Calu3 (cell line): ENCODE data around the gene RFX7. TPM values are rescaled to one million over a fixed set of nuclear protein-coding genes. Genes with fewer than 3 reads are reported as not detected.

Experiments used
- BruUV-seq: library from RNA; stranded (reverse); fragments of 400-500 nt; replicated peaks from 2 replicates; lab custom pipeline; 2021; lab: Mats Ljungman, UMichigan
- CTCF ChIA-PET: fragments of 300-600 bp; sonication (Branson Sonifier 250); formaldehyde crosslinking; loops from one replicate; lab custom pipeline; 2022; ENCODE audit warnings: antibody characterized with exemption; lab: Charles Lee
- DNase-seq: peaks from one replicate; pipeline ENCODE4 v3.0.0; 2022
- H3K27ac Mint-ChIP-seq: one replicate; pipeline ENCODE4 v1.8.0; 2022; ENCODE audit warnings: mixed read lengths; ENCODE audit not compliant: unreplicated experiment
- H3K27me3 Mint-ChIP-seq: one replicate; pipeline ENCODE4 v1.8.0; 2022; ENCODE audit warnings: mixed read lengths; ENCODE audit not compliant: unreplicated experiment
- H3K36me3 Mint-ChIP-seq: one replicate; pipeline ENCODE4 v1.8.0; 2022; ENCODE audit warnings: mild to moderate bottlenecking, moderate library complexity, mixed read lengths; ENCODE audit not compliant: insufficient read depth, unreplicated experiment
- H3K4me1 Mint-ChIP-seq: one replicate; pipeline ENCODE4 v1.8.0; 2022; ENCODE audit warnings: mild to moderate bottlenecking, low read depth, mixed read lengths; ENCODE audit not compliant: unreplicated experiment
- H3K4me3 Mint-ChIP-seq: one replicate; pipeline ENCODE4 v1.8.0; 2022; ENCODE audit warnings: mild to moderate bottlenecking, low read depth, moderate library complexity, mixed read lengths; ENCODE audit not compliant: unreplicated experiment
- H3K9me3 Mint-ChIP-seq: one replicate; pipeline ENCODE4 v1.8.0; 2022; ENCODE audit warnings: low read depth, mixed read lengths; ENCODE audit not compliant: unreplicated experiment
- CTCF ChIP-seq: fragments of 200-600 bp; IDR thresholded peaks from one replicate; pipeline ENCODE4 v1.8.0; 2022; ENCODE audit warnings: antibody characterized with exemption; ENCODE audit not compliant: unreplicated experiment
- intact Hi-C: fragments of 100-400 bp; cut with micrococcal nuclease; formaldehyde crosslinking; loops from one replicate; pipeline ENCODE4 v1.10.0; 2022; ENCODE audit not compliant: unreplicated experiment
- total RNA-seq: library from RNA; stranded (reverse); gene quantifications from 2 replicates; pipeline ENCODE4 v1.2.3, GENCODE V29; 2022

RFX7 gene
- total RNA-seq, 1 experiment from 2014 or later, result 31.4 TPM

DNA sequence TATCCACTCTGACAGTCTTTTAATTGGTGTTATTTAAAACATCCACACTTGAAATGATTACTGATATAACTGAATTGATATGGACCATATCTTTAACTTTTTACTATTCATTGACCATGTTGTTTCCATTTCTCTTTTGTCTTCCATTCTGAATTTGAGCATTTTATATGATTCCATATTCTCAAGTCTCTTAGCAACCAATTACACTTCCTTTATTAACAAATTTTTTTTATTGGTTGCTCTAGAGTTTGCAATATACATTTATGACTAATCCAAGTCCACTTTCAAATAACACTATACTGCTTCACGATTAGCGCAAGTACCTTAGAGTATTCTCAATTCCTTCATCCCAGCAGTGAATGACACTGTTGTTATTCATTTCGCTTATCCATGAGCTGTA is 16.4 kb downstream of the RFX7 start:
- intact Hi-C loops, result no loop called here
- no peak overlapping the region for H3K27ac Mint-ChIP-seq
- peaks cover 11% of the 10 kb centered on the region for H3K36me3 Mint-ChIP-seq
- H3K4me1 Mint-ChIP-seq, result peaks cover 15% of the 10 kb centered on the region
- H3K27me3 Mint-ChIP-seq, result no peaks in the 10 kb centered on the region
- no TSS peak for BruUV-seq
- no peak for DNase-seq
- H3K4me3 Mint-ChIP-seq, result no peak overlapping the region
- CTCF ChIA-PET, result no interaction called here
- TF ChIP-seq CTCF, result no peak
- peaks cover 18% of the 10 kb centered on the region for H3K9me3 Mint-ChIP-seq

- no peaks in the 10 kb centered on the region for H3K27me3 Mint-ChIP-seq
- intact Hi-C loops, result no loop called here
- peaks cover 9% of the 10 kb centered on the region for H3K36me3 Mint-ChIP-seq
- H3K4me3 Mint-ChIP-seq, result no peak overlapping the region
- no TSS peak for BruUV-seq
- H3K27ac Mint-ChIP-seq, result no peak overlapping the region
- CTCF ChIA-PET, result no interaction called here
- DNase-seq, result no peak
- H3K9me3 Mint-ChIP-seq, result peaks cover 16% of the 10 kb centered on the region
- H3K4me1 Mint-ChIP-seq, result peaks cover 15% of the 10 kb centered on the region
- no peak for TF ChIP-seq CTCF
Observed at GRCh38 chr15:56225520-56225919, 18.2 kb downstream of the RFX7 start.

GRCh38 chr15:56222302-56222701 is 21.4 kb downstream of the RFX7 start:
- no peak for TF ChIP-seq CTCF
- Mint-ChIP-seq H3K4me1 (peaks cover 10% of the 10 kb centered on the region), H3K4me3 (no peak overlapping the region), H3K27me3 (no peaks in the 10 kb centered on the region), H3K36me3 (peaks cover 5% of the 10 kb centered on the region), H3K9me3 (peaks cover 9% of the 10 kb centered on the region), H3K27ac (no peak overlapping the region)
- intact Hi-C loops, result no loop called here
- CTCF ChIA-PET, result interaction anchor here (0.7 kb wide), 1 partner anchor 1440 kb away, joined by 3 read pairs; no protein-coding TSS in a partner anchor
- no peak for DNase-seq
- no TSS peak for BruUV-seq

GRCh38 chr15:56217341-56217740 is 26.3 kb downstream of the RFX7 start:
- Mint-ChIP-seq H3K27me3 (no peaks in the 10 kb centered on the region), H3K9me3 (peaks cover 3% of the 10 kb centered on the region), H3K4me3 (no peak overlapping the region), H3K36me3 (peaks cover 4% of the 10 kb centered on the region), H3K4me1 (no peaks in the 10 kb centered on the region), H3K27ac (no peak overlapping the region)
- DNase-seq, result no peak
- intact Hi-C loops, result no loop called here
- BruUV-seq, result no TSS peak
- CTCF ChIA-PET, result no interaction called here
- TF ChIP-seq CTCF, result no peak
